ENCODE data around the gene C19orf33.

DNA sequence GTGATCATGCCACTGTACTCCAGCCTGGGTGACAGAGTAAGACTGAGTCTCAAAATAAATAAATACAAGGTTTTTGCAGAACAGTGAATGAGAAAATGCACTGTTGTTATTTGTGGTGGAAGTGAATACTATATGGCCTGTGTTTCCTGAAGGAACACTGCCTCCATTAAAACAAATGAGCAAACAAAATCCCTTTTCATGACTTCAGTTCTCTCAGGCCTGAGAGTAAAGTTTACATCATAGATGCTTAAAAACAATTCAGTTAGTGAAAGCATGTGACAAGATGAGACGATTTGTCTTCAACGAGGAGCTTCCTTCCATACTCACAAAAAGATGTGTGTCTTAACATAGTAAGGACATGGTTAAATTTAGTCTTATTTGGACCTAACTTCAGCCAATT lies 25.3 kb upstream of the C19orf33 start:
- TF ChIP-seq, protein P1, sequence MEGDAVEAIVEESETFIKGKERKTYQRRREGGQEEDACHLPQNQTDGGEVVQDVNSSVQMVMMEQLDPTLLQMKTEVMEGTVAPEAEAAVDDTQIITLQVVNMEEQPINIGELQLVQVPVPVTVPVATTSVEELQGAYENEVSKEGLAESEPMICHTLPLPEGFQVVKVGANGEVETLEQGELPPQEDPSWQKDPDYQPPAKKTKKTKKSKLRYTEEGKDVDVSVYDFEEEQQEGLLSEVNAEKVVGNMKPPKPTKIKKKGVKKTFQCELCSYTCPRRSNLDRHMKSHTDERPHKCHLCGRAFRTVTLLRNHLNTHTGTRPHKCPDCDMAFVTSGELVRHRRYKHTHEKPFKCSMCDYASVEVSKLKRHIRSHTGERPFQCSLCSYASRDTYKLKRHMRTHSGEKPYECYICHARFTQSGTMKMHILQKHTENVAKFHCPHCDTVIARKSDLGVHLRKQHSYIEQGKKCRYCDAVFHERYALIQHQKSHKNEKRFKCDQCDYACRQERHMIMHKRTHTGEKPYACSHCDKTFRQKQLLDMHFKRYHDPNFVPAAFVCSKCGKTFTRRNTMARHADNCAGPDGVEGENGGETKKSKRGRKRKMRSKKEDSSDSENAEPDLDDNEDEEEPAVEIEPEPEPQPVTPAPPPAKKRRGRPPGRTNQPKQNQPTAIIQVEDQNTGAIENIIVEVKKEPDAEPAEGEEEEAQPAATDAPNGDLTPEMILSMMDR (IDR thresholded peaks at IDR 0.05; ENCODE audit: low read depth, low read length) = no peak
- no peak for TF ChIP-seq POLR2A (IDR thresholded peaks at IDR 0.05; ENCODE audit: extremely low read depth, insufficient read length)

Data from NB4 (cell line).